GM21717 (cell line): ENCODE results near the gene SEMA3E.

ENCODE experiments used
- ATAC-seq: cut with Tn5 transposase; IDR thresholded peaks from one replicate; pipeline ENCODE4 v1.9.1; 2021; ENCODE audit warnings: mild to moderate bottlenecking, moderate library complexity; ENCODE audit not compliant: unreplicated experiment

The SEMA3E gene

GRCh38 chr7:83366629-83367028 lies 282.3 kb downstream of the SEMA3E start:
- no peak for ATAC-seq

- no peak for ATAC-seq
Measured at GRCh38 chr7:83365746-83366145, 283.2 kb downstream of the SEMA3E start.

GRCh38 chr7:83362871-83363550 lies 285.9 kb downstream of the SEMA3E start:
- ATAC-seq, result no peak

- no peak for ATAC-seq
Measured at GRCh38 chr7:83359108-83359507, 289.8 kb downstream of the SEMA3E start.

GRCh38 chr7:83355143-83355542 lies 293.8 kb downstream of the SEMA3E start:
- ATAC-seq, result no peak

- no peak for ATAC-seq
Measured at GRCh38 chr7:83347945-83348444, 300.9 kb downstream of the SEMA3E start.

- ATAC-seq, result no peak
Measured at GRCh38 chr7:83339907-83340306, 309.0 kb downstream of the SEMA3E start.

GRCh38 chr7:83338277-83338950 lies 310.5 kb downstream of the SEMA3E start:
- no peak for ATAC-seq

- no peak for ATAC-seq
Measured at GRCh38 chr7:83337050-83337449, 311.9 kb downstream of the SEMA3E start.

- ATAC-seq, result no peak
Measured at GRCh38 chr7:83326223-83326622, 322.7 kb downstream of the SEMA3E start.

GRCh38 chr7:83325083-83325482 lies 323.9 kb downstream of the SEMA3E start:
- ATAC-seq, result no peak

GRCh38 chr7:83324596-83324995 lies 324.3 kb downstream of the SEMA3E start:
- no peak for ATAC-seq

- no peak for ATAC-seq
Measured at GRCh38 chr7:83321011-83321410, 327.9 kb downstream of the SEMA3E start.

- ATAC-seq, result no peak
Measured at GRCh38 chr7:83313931-83314330, 335.0 kb downstream of the SEMA3E start.
